Stomach (tissue), 9 donors: Measurements from ENCODE around the gene RECK. TPM values are rescaled to one million over a fixed set of nuclear protein-coding genes. Genes with fewer than 3 reads are reported as not detected.
A peak's percentile ranks its signal among the peaks of the same experiment; 100 is the strongest.

ENCODE experiments used
- DNase-seq, 2 donors: peaks; one replicate each; pipeline versions ENCODE4 v3.0.0 to v3.0.0-alpha.2; 2013 to 2019
- H3K27ac ChIP-seq, 5 donors: fragments of 200-600 bp in 4 of 5; sonication (generic) in 4 of 5; one replicate each; pipeline ENCODE4 v1.5.1; 2013 to 2019; ENCODE audit warnings: mild to moderate bottlenecking in 1 of 5, moderate library complexity in 1 of 5
- H3K27me3 ChIP-seq, 3 donors: fragments of 200-600 bp; sonication (generic); one replicate each; pipeline ENCODE4 v1.5.1; 2017 to 2019; ENCODE audit warnings: mixed run types in 1 of 3
- H3K36me3 ChIP-seq, 4 donors: fragments of 200-600 bp; sonication (generic); 1 replicate in 3 of 4; 2 replicates in 1 of 4; pipeline ENCODE4 v1.5.1; 2016 to 2019
- H3K4me1 ChIP-seq, 4 donors: fragments of 200-600 bp; sonication (generic); one replicate each; pipeline ENCODE4 v1.5.1; 2016 to 2019
- H3K4me3 ChIP-seq, 4 donors: fragments of 200-600 bp; sonication (generic) in 3 of 4; one replicate each; pipeline ENCODE4 v1.5.1; 2016 to 2019; ENCODE audit warnings: mild to moderate bottlenecking in 1 of 4
- H3K9me3 ChIP-seq, 4 donors: fragments of 200-600 bp; sonication (generic); one replicate each; pipeline ENCODE4 v1.5.1; 2016 to 2019
- CTCF ChIP-seq, 7 experiments: fragments of 450-650 bp in 4 of 7; fragments of 200-600 bp in 3 of 7; sonication (generic) in 3 of 7; IDR thresholded peaks; one replicate each; pipeline ENCODE4 v1.5.1; 2016 to 2019; ENCODE audit warnings: antibody characterized with exemption in 7 of 7, control low read depth in 2 of 7, mild to moderate bottlenecking in 1 of 7
- EP300 ChIP-seq: sonication (generic); formaldehyde crosslinking; IDR thresholded peaks from one replicate; pipeline ENCODE4 v1.6.1; 2017; ENCODE audit warnings: antibody characterized with exemption
- POLR2A ChIP-seq, 4 donors: fragments of 450-650 bp; IDR thresholded peaks; one replicate each; pipeline ENCODE4 v1.6.1; 2016; ENCODE audit warnings: antibody characterized with exemption in 4 of 4, control low read depth in 2 of 4, mild to moderate bottlenecking in 1 of 4, moderate library complexity in 1 of 4
- POLR2AphosphoS5 ChIP-seq, 3 donors: sonication (generic); formaldehyde crosslinking; IDR thresholded peaks; one replicate each; pipeline ENCODE4 v1.6.1; 2016; ENCODE audit warnings: antibody characterized with exemption in 3 of 3
- WGBS, 5 donors: extraction: QIAGEN DNeasy Blood & Tissue Kit in 3 of 5; methylation state at CpG; one replicate each; pipeline versions ENCODE4 v1.1.5 to v1.1.7; 2013 to 2018; 5-methylcytosine and 5-hydroxymethylcytosine counted together
- intact Hi-C: fragments of 100-400 bp; cut with DNase I; formaldehyde crosslinking; loops from one replicate; pipeline ENCODE4 v1.15.1; 2023; ENCODE audit warnings: low total_unique reads
- polyA plus RNA-seq, 3 donors: library from polyadenylated mRNA; stranded (reverse); fragments of 200-250 nt; gene quantifications; one replicate each; pipeline ENCODE4 v1.2.3, GENCODE V29; 2013
- total RNA-seq, 5 donors: library from RNA; depleted of rRNA; stranded (reverse); fragments of >200 nt; gene quantifications; one replicate each; pipeline versions ENCODE4 v1.1.0 to v1.2.3, GENCODE V29; 2014 to 2016
- donor health status: healthy with polysubstance abuse.
- donor health status: Bipolar disorder and iron deficiency.
- donor health status: healthy.

RECK gene
- total and polyA plus RNA-seq, 8 donors: 2.3 to 19.3 (median 4.8) TPM

- intact Hi-C loops: no loop called here
- Histone ChIP-seq H3K9me3 (no peaks in the 10 kb centered on the region), H3K36me3 (no peaks in the 10 kb centered on the region), H3K4me1 (peaks cover 21 to 52% (median 46%) of the 10 kb centered on the region in 4 donors), H3K27me3 (peaks cover 0 to 6% (median 4%) of the 10 kb centered on the region in 3 donors), H3K4me3 (peak overlapping the region; percentile 77 to 82 (median 82)), H3K27ac (peak overlapping the region in 4 of 5 donors; percentile 79 to 90 (median 86))
- DNase-seq: no peak
- TF ChIP-seq EP300: no peak
- no peak for TF ChIP-seq CTCF (IDR thresholded peaks at IDR 0.05)
- TF ChIP-seq POLR2AphosphoS5 (IDR thresholded peaks at IDR 0.05): no peak
- no peak for TF ChIP-seq POLR2A (IDR thresholded peaks at IDR 0.05)
- 8 to 17% (median 11%) methylated on average over 12 to 18 of the region's 18 CpGs for WGBS, 5 donors
Measured at GRCh38 chr9:36135741-36136271, 99.1 kb downstream of the RECK start.

- 0 to 1% (median 0%) methylated on average over 18 to 77 of the region's 83 CpGs for WGBS, 5 donors
Measured at GRCh38 chr9:36136272-36136893, 99.7 kb downstream of the RECK start, which contains the start of gene GLIPR2. Gene GLIPR2, plus strand, starts transcription at chr9:36136733. Its CDS starts 46 bp downstream, at chr9:36136779.

GRCh38 chr9:36136894-36137391, 100.2 kb downstream of the RECK start:
- TF ChIP-seq POLR2AphosphoS5 (IDR thresholded peaks at IDR 0.05) (no peak), CTCF (IDR thresholded peaks at IDR 0.05) (no peak), POLR2A (IDR thresholded peaks at IDR 0.05) (no peak), EP300 (no peak)
- peak overlapping the region; percentile 67 to 90 (median 84) for H3K27ac ChIP-seq
- peaks cover 0 to 6% (median 4%) of the 10 kb centered on the region in 3 donors for H3K27me3 ChIP-seq
- intact Hi-C loops: no loop called here
- DNase-seq: peak in 1 of 2 donors; percentile 71
- H3K4me3 ChIP-seq: peak overlapping the region; percentile 77 to 82 (median 82)
- H3K4me1 ChIP-seq: peaks cover 29 to 64% (median 57%) of the 10 kb centered on the region in 4 donors
- no peaks in the 10 kb centered on the region for H3K36me3 ChIP-seq
- 0 to 1% (median 0%) methylated on average over 11 to 40 of the region's 40 CpGs for WGBS, 5 donors
- no peaks in the 10 kb centered on the region for H3K9me3 ChIP-seq

More at GRCh38 chr9:36136272-36136893, 99.7 kb downstream of the RECK start, which contains the start of gene GLIPR2:
- H3K36me3 ChIP-seq: no peaks in the 10 kb centered on the region
- H3K27me3 ChIP-seq: peaks cover 0 to 6% (median 4%) of the 10 kb centered on the region in 3 donors
- H3K27ac ChIP-seq: peak within 1 kb of the TSS; percentile 67 to 90 (median 84)
- no peaks in the 10 kb centered on the region for H3K9me3 ChIP-seq
- intact Hi-C loops: no loop called here
- peak; percentile 84 to 93 for DNase-seq
- peak within 1 kb of the TSS; percentile 77 to 82 (median 82) for H3K4me3 ChIP-seq
- peaks cover 23 to 58% (median 52%) of the 10 kb centered on the region in 4 donors for H3K4me1 ChIP-seq
- TF ChIP-seq CTCF (IDR thresholded peaks at IDR 0.05) (peak in 1 of 7 experiments; percentile 13), EP300 (no peak), POLR2AphosphoS5 (IDR thresholded peaks at IDR 0.05) (peak; percentile 33 to 71 (median 63)), POLR2A (IDR thresholded peaks at IDR 0.05) (no peak)

- no peaks in the 10 kb centered on the region for H3K36me3 ChIP-seq
- peaks cover 35 to 69% (median 63%) of the 10 kb centered on the region in 4 donors for H3K4me1 ChIP-seq
- H3K27me3 ChIP-seq: peaks cover 0 to 6% (median 4%) of the 10 kb centered on the region in 3 donors
- intact Hi-C loops: no loop called here
- peak overlapping the region; percentile 77 to 82 (median 82) for H3K4me3 ChIP-seq
- H3K27ac ChIP-seq: peak overlapping the region; percentile 15 to 90 (median 84)
- no peaks in the 10 kb centered on the region for H3K9me3 ChIP-seq
- TF ChIP-seq POLR2A (IDR thresholded peaks at IDR 0.05) (no peak), CTCF (IDR thresholded peaks at IDR 0.05) (no peak), POLR2AphosphoS5 (IDR thresholded peaks at IDR 0.05) (no peak), EP300 (no peak)
- DNase-seq: peak in 1 of 2 donors; percentile 75
- WGBS, 5 donors: 29 to 43% (median 41%) methylated on average over 12 of the region's 12 CpGs
Measured at GRCh38 chr9:36137392-36138004, 100.8 kb downstream of the RECK start.
